ENCODE measurements around the gene IQGAP1.

- TF ChIP-seq POLR2A (IDR thresholded peaks at IDR 0.05; ENCODE audit: low read length) (no peak), KDM1A (IDR thresholded peaks at IDR 0.05; ENCODE audit: low read depth) (no peak), POLR2AphosphoS2 (conservative IDR thresholded peaks at IDR 0.05; ENCODE audit: low read length) (no peak), CHD2 (IDR thresholded peaks at IDR 0.05; ENCODE audit: low read length, partially characterized antibody) (no peak)
These were observed 124.2 kb downstream of the IQGAP1 start for GRCh38 chr15:90512276-90512675.

Data from A549 (cell line).